Liver (tissue), 9 donors: ENCODE measurements around the gene UNC5B. TPM values are rescaled to one million over a fixed set of nuclear protein-coding genes. Genes with fewer than 3 reads are reported as not detected.

Experiments
- DNase-seq: peaks from one replicate; pipeline ENCODE4 v3.0.0-alpha.2; 2017; ENCODE audit warnings: low spot score
- H3K27ac ChIP-seq, 2 donors: one replicate each; pipeline ENCODE4 v1.7.0; 2013; ENCODE audit warnings: inconsistent platforms in 2 of 2, low read length in 2 of 2, control low read depth in 1 of 2, low read depth in 1 of 2, mild to moderate bottlenecking in 1 of 2
- H3K27me3 ChIP-seq, 4 donors: one replicate each; pipeline versions ENCODE4 v1.6.1 to v1.7.0; 2013; ENCODE audit warnings: low read length in 3 of 4, inconsistent platforms in 1 of 4, mild to moderate bottlenecking in 1 of 4, moderate library complexity in 1 of 4; ENCODE audit not compliant: control insufficient read depth in 4 of 4, insufficient read depth in 4 of 4
- H3K36me3 ChIP-seq, 4 donors: one replicate each; pipeline versions ENCODE4 v1.6.1 to v1.7.0; 2013; ENCODE audit warnings: low read length in 3 of 4, mild to moderate bottlenecking in 3 of 4, low read depth in 1 of 4, moderate library complexity in 1 of 4; ENCODE audit not compliant: control insufficient read depth in 4 of 4, insufficient read depth in 3 of 4
- H3K4me1 ChIP-seq, 4 donors: one replicate each; pipeline versions ENCODE4 v1.6.1 to v1.7.0; 2013; ENCODE audit warnings: low read length in 3 of 4, mild to moderate bottlenecking in 3 of 4, moderate library complexity in 1 of 4; ENCODE audit not compliant: control insufficient read depth in 4 of 4, insufficient read depth in 4 of 4
- H3K4me3 ChIP-seq, 3 donors: one replicate each; pipeline versions ENCODE4 v1.6.1 to v1.7.0; 2013; ENCODE audit warnings: low read length in 3 of 3, control low read depth in 1 of 3, low read depth in 1 of 3, mild to moderate bottlenecking in 1 of 3
- H3K9ac ChIP-seq, 2 donors: one replicate each; pipeline ENCODE4 v1.7.0; 2013; ENCODE audit warnings: low read length in 2 of 2, mild to moderate bottlenecking in 2 of 2, moderate library complexity in 2 of 2, control low read depth in 1 of 2, low read depth in 1 of 2
- H3K9me3 ChIP-seq, 4 donors: one replicate each; pipeline versions ENCODE4 v1.6.1 to v1.7.0; 2013; ENCODE audit warnings: low read length in 3 of 4; ENCODE audit not compliant: control insufficient read depth in 4 of 4
- ATF3 ChIP-seq: IDR thresholded peaks from 2 replicates; pipeline ENCODE4 v1.6.1; 2016; ENCODE audit warnings: antibody characterized with exemption
- CTCF ChIP-seq: fragments of 150-350 bp; IDR thresholded peaks from 2 replicates; pipeline ENCODE4 v1.5.1; 2017; ENCODE audit warnings: improper control_type of control experiment, low read depth, low read length; ENCODE audit not compliant: missing input control
- EGR1 ChIP-seq, 2 donors: IDR thresholded peaks; 2 replicates each; pipeline ENCODE4 v1.6.1; 2016 to 2018; ENCODE audit warnings: antibody characterized with exemption in 2 of 2, low read depth in 2 of 2
- HNF4A ChIP-seq, 2 donors: conservative IDR thresholded peaks; 2 replicates each; pipeline ENCODE4 v1.6.1; 2016; ENCODE audit warnings: antibody characterized with exemption in 2 of 2, mild to moderate bottlenecking in 2 of 2
- JUND ChIP-seq, 2 donors: IDR thresholded peaks; 2 replicates each; pipeline ENCODE4 v1.6.1; 2016; ENCODE audit warnings: antibody characterized with exemption in 2 of 2
- MAX ChIP-seq: IDR thresholded peaks from 2 replicates; pipeline ENCODE4 v1.6.1; 2016; ENCODE audit warnings: antibody characterized with exemption
- NR2F2 ChIP-seq: IDR thresholded peaks from 2 replicates; pipeline ENCODE4 v1.6.1; 2016; ENCODE audit warnings: antibody characterized with exemption
- RAD21 ChIP-seq, 2 donors: IDR thresholded peaks; 2 replicates each; pipeline ENCODE4 v1.6.1; 2016; ENCODE audit warnings: antibody characterized with exemption in 2 of 2, mild to moderate bottlenecking in 2 of 2
- REST ChIP-seq: IDR thresholded peaks from 2 replicates; pipeline ENCODE4 v1.6.1; 2016; ENCODE audit warnings: antibody characterized with exemption, mild to moderate bottlenecking
- RXRA ChIP-seq, 2 donors: IDR thresholded peaks; 2 replicates each; pipeline ENCODE4 v1.6.1; 2017 to 2018; ENCODE audit warnings: antibody characterized with exemption in 2 of 2, mild to moderate bottlenecking in 1 of 2
- TAF1 ChIP-seq: conservative IDR thresholded peaks from 2 replicates; pipeline ENCODE4 v1.6.1; 2016; ENCODE audit warnings: antibody characterized with exemption, mild to moderate bottlenecking
- ZBTB33 ChIP-seq: IDR thresholded peaks from 2 replicates; pipeline ENCODE4 v1.6.1; 2016; ENCODE audit warnings: antibody characterized with exemption
- WGBS: extraction: QIAGEN DNeasy Blood & Tissue Kit; methylation state at CpG from one replicate; pipeline ENCODE4 v1.1.7; 2013; 5-methylcytosine and 5-hydroxymethylcytosine counted together
- polyA plus RNA-seq, 2 donors: library from polyadenylated mRNA; stranded (reverse) in 1 of 2; unstranded in 1 of 2; fragments of 200-250 nt in 1 of 2; fragments of >200 nt in 1 of 2; fragmentation: Nextera tagmentation in 1 of 2; extraction: Ambion mirVana in 1 of 2; gene quantifications; one replicate each; pipeline versions ENCODE4 v1.2.1 to v1.2.3, GENCODE V29; 2013 to 2015
- total RNA-seq, 2 donors: library from RNA; depleted of rRNA; stranded (reverse); fragments of >200 nt; gene quantifications; one replicate each; pipeline ENCODE4 v1.2.3, GENCODE V29; 2014
- donor health status: healthy.
- donor health status: healthy.
- donor health status: healthy.
- donor health status: healthy.
- donor health status: healthy.

Gene UNC5B
- total and polyA plus RNA-seq, 4 donors: 0.56 to 1.8 (median 1.3) TPM

GRCh38 chr10:71258046-71258445 lies 45.7 kb downstream of the UNC5B start:
- H3K9ac ChIP-seq: no peak overlapping the region
- no peaks in the 10 kb centered on the region for H3K27me3 ChIP-seq

More at GRCh38 chr10:71258046-71258445, 45.7 kb downstream of the UNC5B start:
- WGBS: 93% methylated on average over 4 of the region's 4 CpGs
- Histone ChIP-seq H3K4me1 (peaks cover 0 to 2% (median 0%) of the 10 kb centered on the region in 4 donors), H3K9me3 (no peaks in the 10 kb centered on the region), H3K36me3 (no peaks in the 10 kb centered on the region), H3K4me3 (no peak overlapping the region), H3K27ac (no peak overlapping the region)
- TF ChIP-seq NR2F2 (no peak), MAX (no peak), ATF3 (no peak), RAD21 (IDR thresholded peaks at IDR 0.05) (no peak), REST (no peak), ZBTB33 (no peak), TAF1 (no peak), RXRA (IDR thresholded peaks at IDR 0.05) (no peak), JUND (IDR thresholded peaks at IDR 0.05) (no peak), EGR1 (IDR thresholded peaks at IDR 0.05; ENCODE audit: low read depth in 2 of 2) (no peak), HNF4A (conservative IDR thresholded peaks at IDR 0.05) (no peak), CTCF (no peak)
- no peak for DNase-seq
